ENCODE measurements around the gene CNOT2. TPM values are rescaled to one million over a fixed set of nuclear protein-coding genes. Genes with fewer than 3 reads are reported as not detected.

The CNOT2 gene
- total RNA-seq, 1 donor from 2014 or later: 79.4 TPM

Other genes starting within 250 kb of the CNOT2 start
- 6.1 and 6.9 TPM in 2 replicates for gene KCNMB4, start 122.9 kb downstream of the CNOT2 start, total RNA-seq